ENCODE data around the gene FILIP1L. TPM values are rescaled to one million over a fixed set of nuclear protein-coding genes. Genes with fewer than 3 reads are reported as not detected.

The FILIP1L gene
- total and polyA plus RNA-seq, 2 of the 4 experiments (the other 2 are of a cell fraction): 11.5 to 19.9 TPM

DNA sequence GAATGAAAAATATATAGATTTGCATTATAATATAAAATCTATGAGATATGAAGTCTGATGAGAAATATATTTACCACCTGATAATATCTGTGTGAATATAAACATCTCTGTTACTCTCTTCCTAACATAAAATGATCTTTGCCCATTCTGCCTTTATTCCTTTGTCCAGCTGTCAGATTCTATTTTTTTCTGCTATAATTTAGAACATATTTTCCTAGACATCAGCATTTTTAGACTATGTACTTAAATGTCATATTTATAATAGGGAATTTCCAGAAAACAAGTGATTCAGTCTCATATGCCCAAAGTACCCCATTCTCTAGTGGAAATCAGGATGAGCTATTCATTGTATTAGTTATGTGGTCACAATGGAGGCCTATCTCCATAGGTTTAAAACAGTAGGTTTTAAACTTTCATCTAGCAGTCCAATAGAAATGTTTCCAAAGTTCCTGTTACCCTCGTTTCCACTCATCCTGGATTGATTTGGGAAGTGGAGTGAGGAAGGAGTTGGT lies 83.3 kb downstream of the FILIP1L start:
- dilution Hi-C loops (cut with HindIII; ENCODE audit: low sequenced_read_pairs, unreplicated experiment): no loop called here
- H3K23ac ChIP-seq (ENCODE audit: low read depth, low read length): no peak overlapping the region
- H4K91ac ChIP-seq (ENCODE audit: insufficient read depth, low read depth, low read length): 0 out of 2 replicates have a peak overlapping the region, but pooled peaks have one; percentile 20
- DNase-seq (no peak), ATAC-seq (ENCODE audit: low read depth) (no peak)
- no peaks in the 10 kb centered on the region for H3K9me1 ChIP-seq (ENCODE audit: insufficient read depth, low read length)
- H3K18ac ChIP-seq (ENCODE audit: low read depth, low read length): peak overlapping the region; percentile 52; the same call in 1 of the 2 replicates
- H3K27me3 ChIP-seq (ENCODE audit: control insufficient read depth, insufficient read depth, low read length): no peaks in the 10 kb centered on the region
- H2AFZ ChIP-seq (replicated peaks; ENCODE audit: low read length, poor library complexity): no peak overlapping the region
- no peak overlapping the region for H2BK120ac ChIP-seq (ENCODE audit: low read depth, low read length)
- no peak overlapping the region for H2BK5ac ChIP-seq (ENCODE audit: low read depth, low read length, poor library complexity, severe bottlenecking)
- H2AK5ac ChIP-seq (ENCODE audit: low read depth, low read length): no peak overlapping the region
- 0 out of 3 replicates have a peak overlapping the region, but pooled peaks have one; percentile 29 for H2BK15ac ChIP-seq (ENCODE audit: low read depth, low read length)
- TF ChIP-seq POLR2A (IDR thresholded peaks at IDR 0.05; ENCODE audit: low read depth, low read length): no peak
- no peak for TF ChIP-seq FOS (IDR thresholded peaks at IDR 0.05; ENCODE audit: low read depth, low read length)
- no peak for TF ChIP-seq NFE2L2 (IDR thresholded peaks at IDR 0.05; ENCODE audit: low read depth, low read length)
- TF ChIP-seq MAFK (IDR thresholded peaks at IDR 0.05; ENCODE audit: low read depth, low read length): no peak
- no peak for TF ChIP-seq BHLHE40 (IDR thresholded peaks at IDR 0.05; ENCODE audit: low read depth, low read length)
- TF ChIP-seq, protein P1, sequence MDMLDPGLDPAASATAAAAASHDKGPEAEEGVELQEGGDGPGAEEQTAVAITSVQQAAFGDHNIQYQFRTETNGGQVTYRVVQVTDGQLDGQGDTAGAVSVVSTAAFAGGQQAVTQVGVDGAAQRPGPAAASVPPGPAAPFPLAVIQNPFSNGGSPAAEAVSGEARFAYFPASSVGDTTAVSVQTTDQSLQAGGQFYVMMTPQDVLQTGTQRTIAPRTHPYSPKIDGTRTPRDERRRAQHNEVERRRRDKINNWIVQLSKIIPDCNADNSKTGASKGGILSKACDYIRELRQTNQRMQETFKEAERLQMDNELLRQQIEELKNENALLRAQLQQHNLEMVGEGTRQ (IDR thresholded peaks at IDR 0.05; ENCODE audit: low read depth, low read length): no peak
- no CpG with 5 or more reads among the region's 1 CpG for whole genome bisulfite sequencing, 2 experiments (ENCODE audit: extremely low coverage in 2 of 2, insufficient read length in 1 of 2)
- H3K4me3 ChIP-seq (ENCODE audit: insufficient read depth, low read depth, low read length): no peak overlapping the region
- peaks cover 2% of the 10 kb centered on the region; the same call in 1 of the 2 replicates for H3K4me1 ChIP-seq (ENCODE audit: control insufficient read depth, insufficient read depth, low read length)
- H3K79me1 ChIP-seq (ENCODE audit: low read depth in 1 of 2, low read length in 2 of 2): no peaks in the 10 kb centered on the region
- ChIA-PET CTCF (no interaction called here), POLR2A (ENCODE audit: unreplicated experiment) (no interaction called here)
- no TSS peak for BruUV-seq (replicated peaks)
- H3K4me2 ChIP-seq (ENCODE audit: low read depth, low read length): no peak overlapping the region
- H4K5ac ChIP-seq (ENCODE audit: low read depth, low read length): no peak overlapping the region; the same call in 1 of the 2 replicates
- in situ Hi-C loops (cut with MboI; ENCODE audit: low sequenced_read_pairs): no loop called here
- no peaks in the 10 kb centered on the region for H3K9me3 ChIP-seq (ENCODE audit: control insufficient read depth, insufficient read depth, low read length)
- H3K56ac ChIP-seq (ENCODE audit: extremely low read depth, insufficient read depth, low read length): no peak overlapping the region
- peak overlapping the region; percentile 9; the same call in 1 of the 2 replicates for H2BK20ac ChIP-seq (ENCODE audit: low read depth, low read length)
- H3K36me3 ChIP-seq (ENCODE audit: control insufficient read depth, insufficient read depth, low read length): no peaks in the 10 kb centered on the region
- H3K9ac ChIP-seq (ENCODE audit: low read depth, low read length): no peak overlapping the region
- peak overlapping the region; percentile 74; the same call in 1 of the 2 replicates for H3K14ac ChIP-seq (replicated peaks; ENCODE audit: low read depth, low read length)
- H4K20me1 ChIP-seq (ENCODE audit: insufficient read depth, low read length): no peaks in the 10 kb centered on the region; the same call in 1 of the 2 replicates
- peak overlapping the region; percentile 20; the same call in 1 of the 2 replicates for H3K4ac ChIP-seq (ENCODE audit: low read depth, low read length)
- H2AK9ac ChIP-seq (replicated peaks; ENCODE audit: low read depth, low read length, poor library complexity): no peak overlapping the region
- no peak overlapping the region for H4K8ac ChIP-seq (ENCODE audit: low read depth in 2 of 2, low read length in 2 of 2)
- H3K27ac ChIP-seq (ENCODE audit: insufficient read depth, low read length): no peak overlapping the region
- intact Hi-C loops (cut with micrococcal nuclease): no loop called here

Measured in IMR-90 (cell line).